BE2C (cell line): ENCODE data around the gene S100A8.

Experiments used
- DNase-seq: peaks from one replicate; pipeline ENCODE4 v3.0.0-alpha.2; 2020
- H3K27me3 ChIP-seq: fragments of 250-450 bp; sonication (Bioruptor Pico); 2 replicates; pipeline ENCODE4 v1.5.1; 2020; ENCODE audit warnings: mild to moderate bottlenecking
- H3K36me3 ChIP-seq: fragments of 250-450 bp; sonication (Bioruptor Pico); 2 replicates; pipeline ENCODE4 v1.5.1; 2020; ENCODE audit warnings: mild to moderate bottlenecking
- H3K4me1 ChIP-seq: fragments of 250-450 bp; sonication (Bioruptor Pico); 2 replicates; pipeline ENCODE4 v1.5.1; 2020
- H3K4me3 ChIP-seq: 2 replicates; pipeline ENCODE4 v1.5.1; 2011; ENCODE audit warnings: low read depth, low read length
- H3K9me3 ChIP-seq: fragments of 250-450 bp; sonication (Bioruptor Pico); 2 replicates; pipeline ENCODE4 v1.5.1; 2020
- CTCF ChIP-seq: IDR thresholded peaks from 2 replicates; pipeline ENCODE4 v1.5.1; 2012; ENCODE audit warnings: mild to moderate bottlenecking, low read depth, low read length

The S100A8 gene

DNA sequence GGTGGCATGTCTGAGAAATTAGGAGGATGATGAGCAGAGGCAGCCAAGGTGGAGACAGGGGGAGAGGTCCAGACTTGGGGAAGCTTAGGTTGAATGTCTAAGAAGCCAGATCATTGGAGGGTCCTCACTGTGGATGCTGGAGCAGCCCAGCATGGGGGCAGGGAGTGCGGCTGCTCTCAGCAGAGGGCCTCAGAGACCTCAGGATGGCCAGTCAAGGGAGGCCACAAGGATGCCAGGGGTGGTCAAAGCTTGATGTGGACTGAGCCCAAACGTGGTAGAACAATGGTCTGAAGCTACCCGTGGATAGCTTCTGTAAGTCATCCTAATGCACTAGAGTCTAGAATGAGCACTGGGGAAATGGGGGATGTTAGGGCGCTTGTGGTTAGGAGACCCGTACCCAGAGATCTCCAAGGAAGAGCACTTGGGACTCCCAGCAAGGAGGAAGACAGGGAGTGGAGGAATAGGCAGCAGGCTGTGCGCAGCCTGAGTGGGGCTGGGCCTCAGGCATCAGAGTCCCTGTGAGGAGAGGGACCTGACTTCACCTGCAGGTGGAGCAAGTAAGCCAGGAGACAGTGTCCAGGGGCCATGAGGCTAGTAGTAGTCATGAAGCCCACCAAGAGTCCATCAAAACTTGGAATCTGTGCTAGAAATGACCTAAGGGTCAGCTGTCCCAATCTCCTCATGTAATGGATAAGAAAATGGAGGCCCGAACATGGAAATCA is 37.5 kb downstream of the S100A8 start:
- Histone ChIP-seq H3K36me3 (no peaks in the 10 kb centered on the region), H3K27me3 (peaks cover 20% of the 10 kb centered on the region), H3K4me1 (no peaks in the 10 kb centered on the region), H3K4me3 (no peak overlapping the region), H3K9me3 (no peaks in the 10 kb centered on the region)
- TF ChIP-seq CTCF = peak; percentile 72
- DNase-seq = peak; percentile 58

- DNase-seq = peak; percentile 75
- peak; percentile 97 for TF ChIP-seq CTCF
- H3K27me3 ChIP-seq = peaks cover 20% of the 10 kb centered on the region
- no peaks in the 10 kb centered on the region for H3K4me1 ChIP-seq
- H3K36me3 ChIP-seq = no peaks in the 10 kb centered on the region
- no peak overlapping the region for H3K4me3 ChIP-seq
- H3K9me3 ChIP-seq = no peaks in the 10 kb centered on the region
Observed at GRCh38 chr1:153352523-153352922, 38.4 kb downstream of the S100A8 start.

DNA sequence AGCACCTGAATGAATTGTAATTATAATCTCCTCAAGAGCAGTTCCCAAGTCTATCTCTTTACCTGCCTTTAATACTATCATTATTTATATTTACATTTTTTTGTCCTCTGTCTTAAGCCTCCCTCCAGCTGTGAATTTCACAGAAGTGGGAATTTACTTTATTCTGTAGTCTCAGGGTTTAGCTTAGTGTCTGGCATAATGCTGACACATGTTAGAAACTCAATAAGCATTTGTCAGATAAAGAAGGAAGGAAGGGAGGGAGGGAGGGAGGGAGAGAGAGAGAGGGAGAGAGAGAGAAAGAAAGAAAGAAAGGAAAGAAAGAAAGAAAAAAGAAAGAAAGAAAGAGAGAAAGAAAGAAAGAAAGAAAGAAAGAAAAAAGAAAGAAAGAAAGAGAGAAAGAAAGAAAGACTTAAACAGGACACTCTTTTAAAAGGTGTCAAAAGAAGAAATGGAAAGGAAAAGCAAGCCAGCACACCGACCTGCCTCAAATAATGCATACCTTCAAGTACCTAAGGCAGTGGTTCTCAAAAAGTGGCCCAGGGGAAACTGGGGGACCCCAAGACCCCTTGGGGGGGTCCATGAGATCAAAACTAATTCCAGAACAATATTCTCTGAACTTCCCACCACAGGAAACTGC is 40.4 kb downstream of the S100A8 start:
- TF ChIP-seq CTCF = no peak
- no peaks in the 10 kb centered on the region for H3K4me1 ChIP-seq
- DNase-seq = no peak

DNA sequence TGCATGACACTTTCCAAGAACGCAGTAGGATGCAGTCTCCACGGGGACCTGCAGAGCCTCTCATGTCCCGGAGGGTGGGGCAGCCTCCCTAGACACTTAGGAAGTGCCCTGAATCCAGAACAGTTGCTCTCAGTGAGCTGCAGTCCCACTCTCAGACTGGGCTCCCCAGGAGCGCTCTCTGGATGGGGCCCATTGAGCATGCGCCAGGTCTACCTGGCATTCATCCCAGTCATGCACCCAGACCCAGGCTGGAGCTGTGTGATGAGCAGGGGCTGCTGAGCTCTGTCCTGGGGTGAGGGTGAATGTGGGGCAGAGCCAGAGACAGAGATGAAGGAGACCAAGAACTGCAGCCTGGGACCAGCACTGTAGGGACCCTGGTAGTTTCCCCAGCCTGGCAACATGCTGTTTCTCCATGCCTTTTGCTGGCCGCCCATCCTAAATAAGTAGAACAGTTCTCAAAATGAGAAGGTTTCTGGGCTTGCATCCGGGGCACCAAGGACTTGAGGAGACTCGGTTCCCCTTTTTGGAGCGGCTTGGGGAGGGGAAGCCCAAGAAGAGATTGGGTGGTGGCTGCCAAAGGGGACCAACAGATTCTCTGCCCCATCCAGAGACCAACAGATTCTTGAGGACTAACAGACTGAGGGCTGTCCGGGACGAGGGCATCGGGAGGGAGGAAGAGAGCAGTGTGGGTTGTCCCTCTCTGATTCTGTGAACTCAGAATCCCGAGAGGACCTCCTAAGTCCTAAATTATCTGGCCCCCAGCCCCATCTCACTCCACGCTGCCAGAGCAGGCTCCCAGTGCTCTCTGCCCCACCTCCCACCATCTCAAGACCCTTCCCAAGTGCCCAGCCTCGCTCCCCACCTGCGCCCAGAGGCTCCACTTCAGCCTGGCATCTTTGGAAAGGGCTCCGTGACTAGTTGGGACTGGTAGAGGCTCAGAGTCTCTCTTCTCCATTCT is 41.2 kb downstream of the S100A8 start:
- Histone ChIP-seq H3K9me3 (no peaks in the 10 kb centered on the region), H3K4me1 (no peaks in the 10 kb centered on the region), H3K36me3 (no peaks in the 10 kb centered on the region), H3K4me3 (no peak overlapping the region), H3K27me3 (peaks cover 23% of the 10 kb centered on the region)
- no peak for TF ChIP-seq CTCF
- DNase-seq = peak; percentile 44

More for the DNA sequence above, 40.4 kb downstream of the S100A8 start:
- Histone ChIP-seq H3K27me3 (peaks cover 23% of the 10 kb centered on the region), H3K36me3 (no peaks in the 10 kb centered on the region), H3K9me3 (no peaks in the 10 kb centered on the region), H3K4me3 (no peak overlapping the region)

DNA sequence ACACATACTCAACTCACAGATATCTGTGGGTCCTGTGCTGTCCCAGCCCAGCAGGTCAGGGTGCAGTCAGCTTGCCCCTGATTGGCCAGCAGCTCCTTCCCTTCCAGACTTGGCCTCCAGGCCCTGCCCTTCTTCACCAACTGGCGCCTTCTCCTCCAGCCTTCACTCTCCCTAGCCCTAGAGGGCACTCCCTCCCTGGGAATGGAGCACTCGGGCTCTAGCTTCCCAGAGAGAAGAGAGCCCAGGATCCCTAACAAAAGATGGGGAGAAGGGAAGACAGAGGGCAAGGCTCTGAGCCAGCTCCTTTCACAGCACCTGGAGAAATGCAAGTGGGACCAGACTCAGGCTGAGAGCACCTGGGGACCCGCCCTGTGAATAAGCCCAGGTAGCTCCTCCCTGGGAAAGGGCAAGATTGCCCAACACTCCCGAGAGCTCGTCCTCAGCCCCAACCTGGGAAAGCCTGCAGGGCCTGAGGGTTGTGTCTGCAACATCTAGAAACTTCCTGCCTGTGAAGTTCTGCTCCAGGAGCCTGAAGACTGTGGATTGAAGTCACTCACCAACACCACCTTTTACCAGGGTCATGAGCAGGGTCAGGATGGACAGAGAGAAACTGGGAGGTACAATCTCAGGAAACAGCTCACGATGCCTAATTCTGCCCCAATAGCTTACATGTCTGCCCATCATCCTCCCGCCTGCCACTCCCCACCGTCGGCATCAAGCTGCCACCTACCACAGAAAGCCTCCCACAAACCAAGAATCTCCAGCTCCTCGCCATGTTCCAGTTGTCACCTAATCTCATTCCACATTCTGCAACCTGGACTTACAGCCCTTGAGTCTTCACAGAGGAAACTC is 42.1 kb downstream of the S100A8 start, which contains the start of gene PGLYRP4:
TSS of gene PGLYRP4 (minus strand) at position 331 of the 852 bp plus-strand sequence. CDS start 909 bp downstream, outside the sequence.
- no peak for DNase-seq
- Histone ChIP-seq H3K4me1 (no peaks in the 10 kb centered on the region), H3K27me3 (peaks cover 23% of the 10 kb centered on the region), H3K36me3 (no peaks in the 10 kb centered on the region), H3K4me3 (no peak within 1 kb of the TSS), H3K9me3 (no peaks in the 10 kb centered on the region)
- TF ChIP-seq CTCF = no peak
